NB4 (cell line): Measurements from ENCODE around the gene SPTBN5.

Experiments used
- DNase-seq: peaks from one replicate; pipeline ENCODE4 v3.0.0; 2010; ENCODE audit warnings: low read depth
- H3K4me3 ChIP-seq: one replicate; pipeline ENCODE4 v1.5.1; 2011; ENCODE audit warnings: mild to moderate bottlenecking, low read depth, low read length, moderate library complexity
- MYC ChIP-seq: IDR thresholded peaks from 2 replicates; pipeline ENCODE4 v1.6.1; 2011; ENCODE audit warnings: low read depth, low read length
- POLR2A ChIP-seq: IDR thresholded peaks from 2 replicates; pipeline ENCODE4 v1.6.1; 2011; ENCODE audit warnings: mild to moderate bottlenecking; ENCODE audit not compliant: insufficient read length; ENCODE audit errors: extremely low read depth
- TF ChIP-seq, protein P1 (sequence below): IDR thresholded peaks from one replicate; pipeline ENCODE4 v1.5.1; 2012; ENCODE audit warnings: low read depth, low read length
- TF ChIP-seq, protein P2 (sequence below): IDR thresholded peaks from 2 replicates; pipeline ENCODE4 v1.6.1; 2011; ENCODE audit warnings: low read depth, low read length

The SPTBN5 gene

DNA sequence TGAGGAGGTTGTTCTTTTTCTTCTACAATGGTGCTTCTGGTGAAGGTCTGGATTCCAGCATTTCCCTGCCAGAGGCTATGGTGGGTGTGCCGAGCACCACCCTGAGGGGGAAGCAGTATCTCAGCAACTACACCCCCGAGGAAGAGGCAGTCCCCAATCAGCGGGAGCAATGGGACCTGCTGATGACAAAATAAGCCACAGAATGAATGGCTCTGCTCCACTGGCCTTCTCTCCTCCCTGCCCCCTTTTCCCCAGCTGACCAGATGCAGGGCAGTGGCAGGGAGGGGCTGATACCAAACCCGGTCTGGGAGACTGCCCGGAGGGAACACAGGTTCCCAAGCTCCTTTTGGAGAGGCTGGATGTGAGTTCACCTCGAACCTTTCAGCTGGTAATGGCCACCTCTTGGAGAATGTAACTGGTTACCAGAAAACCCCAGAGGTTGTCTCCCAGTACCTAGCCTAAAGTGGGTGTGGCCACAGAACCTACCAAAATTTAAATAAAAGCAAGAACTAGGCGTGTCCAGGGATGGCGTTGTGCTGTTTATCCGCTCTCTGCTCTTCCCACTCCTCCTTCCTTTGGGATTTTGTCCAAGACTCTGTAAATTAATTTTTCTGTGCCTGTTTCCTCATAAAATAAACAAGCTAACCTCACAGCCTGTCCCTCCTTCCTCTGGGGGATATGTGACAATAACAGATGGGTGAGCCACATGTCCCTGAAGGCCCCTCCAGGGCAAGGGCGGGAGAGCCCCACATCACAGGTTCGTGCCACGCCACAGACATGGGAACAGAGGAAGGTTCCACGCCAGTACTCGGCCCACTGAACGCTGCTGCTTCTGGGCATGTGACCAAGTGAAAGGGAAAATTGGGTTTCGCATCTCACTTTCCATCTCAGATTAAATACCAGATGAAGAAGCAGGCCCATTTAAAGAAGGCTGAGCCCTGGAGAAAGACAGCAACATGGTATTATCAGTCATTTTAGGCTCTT is 35.1 kb upstream of the SPTBN5 start:
- DNase-seq: no peak
- TF ChIP-seq, protein P1, sequence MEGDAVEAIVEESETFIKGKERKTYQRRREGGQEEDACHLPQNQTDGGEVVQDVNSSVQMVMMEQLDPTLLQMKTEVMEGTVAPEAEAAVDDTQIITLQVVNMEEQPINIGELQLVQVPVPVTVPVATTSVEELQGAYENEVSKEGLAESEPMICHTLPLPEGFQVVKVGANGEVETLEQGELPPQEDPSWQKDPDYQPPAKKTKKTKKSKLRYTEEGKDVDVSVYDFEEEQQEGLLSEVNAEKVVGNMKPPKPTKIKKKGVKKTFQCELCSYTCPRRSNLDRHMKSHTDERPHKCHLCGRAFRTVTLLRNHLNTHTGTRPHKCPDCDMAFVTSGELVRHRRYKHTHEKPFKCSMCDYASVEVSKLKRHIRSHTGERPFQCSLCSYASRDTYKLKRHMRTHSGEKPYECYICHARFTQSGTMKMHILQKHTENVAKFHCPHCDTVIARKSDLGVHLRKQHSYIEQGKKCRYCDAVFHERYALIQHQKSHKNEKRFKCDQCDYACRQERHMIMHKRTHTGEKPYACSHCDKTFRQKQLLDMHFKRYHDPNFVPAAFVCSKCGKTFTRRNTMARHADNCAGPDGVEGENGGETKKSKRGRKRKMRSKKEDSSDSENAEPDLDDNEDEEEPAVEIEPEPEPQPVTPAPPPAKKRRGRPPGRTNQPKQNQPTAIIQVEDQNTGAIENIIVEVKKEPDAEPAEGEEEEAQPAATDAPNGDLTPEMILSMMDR: no peak
- TF ChIP-seq, protein P2, sequence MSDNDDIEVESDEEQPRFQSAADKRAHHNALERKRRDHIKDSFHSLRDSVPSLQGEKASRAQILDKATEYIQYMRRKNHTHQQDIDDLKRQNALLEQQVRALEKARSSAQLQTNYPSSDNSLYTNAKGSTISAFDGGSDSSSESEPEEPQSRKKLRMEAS: no peak
- no peak for TF ChIP-seq MYC
- no peak for TF ChIP-seq POLR2A
- H3K4me3 ChIP-seq: no peak overlapping the region

DNA sequence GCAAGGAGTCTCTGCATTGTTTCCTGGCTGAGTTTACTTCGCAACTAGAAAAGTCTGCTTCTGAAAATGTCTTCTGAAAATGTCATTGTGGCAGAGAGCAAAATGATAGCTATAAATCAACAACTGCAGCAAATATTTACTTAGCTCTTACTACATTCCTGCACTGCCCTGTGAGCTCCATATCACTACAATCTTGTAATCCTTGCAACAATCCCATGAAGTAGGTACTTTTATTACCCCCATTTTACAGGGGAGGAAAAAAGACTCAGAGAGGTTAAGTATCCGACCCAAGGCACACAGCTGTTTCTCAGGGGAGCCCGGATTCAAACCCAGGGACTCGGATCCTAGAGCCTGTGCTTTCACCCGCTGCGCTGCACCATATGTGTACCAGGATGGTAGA is 34.2 kb upstream of the SPTBN5 start:
- DNase-seq: no peak
- TF ChIP-seq, protein P2: no peak
- TF ChIP-seq, protein P1: no peak
- TF ChIP-seq POLR2A (no peak), MYC (no peak)
- H3K4me3 ChIP-seq: no peak overlapping the region

DNA sequence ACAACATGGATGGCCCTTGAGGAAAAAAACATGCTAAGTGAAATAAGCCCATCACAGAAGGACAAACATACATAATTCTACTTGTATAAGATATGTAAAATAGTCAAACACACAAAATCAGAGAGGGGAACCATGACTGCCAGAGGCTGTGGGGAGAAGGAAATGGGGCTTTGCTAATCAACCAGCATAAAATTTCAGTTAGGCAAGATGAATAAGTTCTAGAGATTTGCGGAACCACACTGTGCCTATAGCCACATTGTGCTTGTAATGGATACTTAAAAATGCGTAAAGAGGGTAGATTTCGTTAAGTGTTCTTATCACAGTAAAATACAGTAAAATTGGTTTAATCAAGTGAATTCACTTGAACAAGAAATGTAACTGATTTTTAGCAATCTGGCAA is 33.7 kb upstream of the SPTBN5 start:
- DNase-seq: no peak
- TF ChIP-seq POLR2A (no peak), MYC (no peak)
- TF ChIP-seq, protein P1: no peak
- TF ChIP-seq, protein P2: no peak
- no peak overlapping the region for H3K4me3 ChIP-seq

DNA sequence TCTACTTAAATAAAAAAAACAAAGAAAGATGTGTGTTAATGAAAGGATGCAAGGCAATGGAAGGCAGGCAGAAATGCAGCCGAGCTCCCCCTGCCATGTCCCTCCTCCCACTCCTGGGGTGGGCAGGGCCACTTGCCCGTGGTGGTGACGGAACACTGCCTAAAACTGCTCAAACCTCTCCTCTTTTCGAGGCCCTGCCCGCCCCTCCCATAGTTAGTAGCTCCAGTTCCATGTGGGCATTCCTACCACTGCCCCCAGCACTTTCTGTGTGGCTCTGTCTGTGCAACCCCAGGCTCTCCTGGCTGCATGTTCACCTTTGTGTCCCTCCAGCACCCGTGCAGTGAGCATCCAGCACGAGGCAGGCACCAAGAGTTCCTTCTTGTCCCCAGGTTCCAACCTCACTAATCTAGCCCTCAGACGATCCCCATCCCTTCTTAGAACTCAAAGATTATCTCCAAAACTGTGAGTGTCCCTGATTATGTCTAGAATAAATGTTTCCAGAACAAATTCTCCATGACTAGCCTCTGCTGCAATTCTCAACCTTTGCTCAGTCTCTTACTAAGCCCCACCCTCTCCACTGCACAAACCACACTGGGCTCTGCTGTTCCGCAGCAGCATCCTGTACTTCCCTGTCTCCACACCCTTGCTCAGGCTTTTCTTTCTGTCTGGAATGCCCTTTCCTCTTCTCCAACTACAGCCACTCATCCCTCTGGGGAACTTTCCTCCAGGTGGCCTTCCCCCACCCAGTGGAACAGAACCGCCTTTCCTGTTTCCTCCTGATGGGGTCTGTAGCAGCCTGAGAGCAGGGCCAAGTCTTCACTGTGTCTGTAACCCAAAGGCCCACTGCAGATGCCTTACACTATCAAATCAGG is 32.6 kb upstream of the SPTBN5 start:
- no peak overlapping the region for H3K4me3 ChIP-seq
- no peak for DNase-seq
- TF ChIP-seq POLR2A (no peak), MYC (no peak)
- TF ChIP-seq, protein P1: no peak
- TF ChIP-seq, protein P2: no peak

DNA sequence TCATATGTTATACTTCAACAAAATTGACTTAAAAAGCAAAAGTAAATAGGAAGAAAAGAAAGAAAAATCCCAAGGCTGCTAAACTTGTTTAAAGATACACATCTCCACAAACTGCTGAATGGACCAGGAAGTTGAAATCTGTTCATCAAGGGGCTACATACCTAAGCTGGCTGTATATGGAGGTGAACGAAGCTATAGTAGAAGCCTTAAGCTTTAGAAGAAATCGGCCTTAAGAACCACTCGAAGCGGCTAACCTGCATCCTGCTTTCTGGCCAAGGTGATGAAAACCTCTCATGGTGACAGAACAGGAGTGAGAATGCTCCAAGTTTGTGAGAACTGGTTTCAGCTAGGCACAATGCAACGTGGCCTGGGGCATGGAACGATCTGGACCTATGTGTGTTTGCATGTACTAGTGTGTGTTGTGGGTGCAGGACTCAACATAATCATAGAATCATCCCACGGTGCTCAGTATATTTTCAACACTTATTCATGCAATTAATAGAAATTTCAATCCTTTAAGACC is 31.3 kb upstream of the SPTBN5 start:
- TF ChIP-seq MYC (no peak), POLR2A (no peak)
- TF ChIP-seq, protein P1: no peak
- DNase-seq: no peak
- H3K4me3 ChIP-seq: no peak overlapping the region
